Transverse colon (tissue), 4 donors: Measurements from ENCODE around the gene EFCAB12. TPM values are rescaled to one million over a fixed set of nuclear protein-coding genes. Genes with fewer than 3 reads are reported as not detected.

ENCODE experiments used
- DNase-seq: peaks from one replicate; pipeline ENCODE4 v3.0.0-alpha.2; 2019
- H3K27ac ChIP-seq, 4 donors: fragments of 200-600 bp; sonication (generic); 2 replicates each; pipeline ENCODE4 v1.5.1; 2016 to 2018; ENCODE audit warnings: inconsistent platforms in 4 of 4
- H3K27me3 ChIP-seq: fragments of 200-600 bp; sonication (generic); 2 replicates; pipeline ENCODE4 v1.5.1; 2017; ENCODE audit warnings: inconsistent platforms
- H3K36me3 ChIP-seq, 4 donors: fragments of 200-600 bp; sonication (generic); 2 replicates each; pipeline ENCODE4 v1.5.1; 2017 to 2019; ENCODE audit warnings: inconsistent platforms in 4 of 4
- H3K4me1 ChIP-seq, 4 donors: fragments of 200-600 bp; sonication (generic); 2 replicates each; pipeline ENCODE4 v1.5.1; 2017 to 2020; ENCODE audit warnings: inconsistent platforms in 4 of 4
- H3K4me3 ChIP-seq, 4 donors: fragments of 200-600 bp; sonication (generic); 1 replicate in 1 of 4; 2 replicates in 3 of 4; pipeline versions ENCODE4 v1.5.1 to v1.6.1; 2017 to 2019; ENCODE audit warnings: inconsistent platforms in 4 of 4
- H3K9me3 ChIP-seq, 2 donors: fragments of 200-600 bp; sonication (generic); 2 replicates each; pipeline ENCODE4 v1.5.1; 2017 to 2019; ENCODE audit warnings: inconsistent platforms in 2 of 2
- EP300 ChIP-seq: sonication (generic); formaldehyde crosslinking; IDR thresholded peaks from one replicate; pipeline ENCODE4 v1.6.1; 2017; ENCODE audit warnings: antibody characterized with exemption, low read depth
- POLR2A ChIP-seq: fragments of 450-650 bp; IDR thresholded peaks from one replicate; pipeline ENCODE4 v1.6.1; 2016; ENCODE audit warnings: antibody characterized with exemption, mild to moderate bottlenecking, moderate library complexity
- POLR2AphosphoS5 ChIP-seq, 3 donors: sonication (generic); formaldehyde crosslinking; IDR thresholded peaks; one replicate each; pipeline ENCODE4 v1.6.1; 2016; ENCODE audit warnings: antibody characterized with exemption in 3 of 3
- WGBS, 2 donors: methylation state at CpG; one replicate each; pipeline ENCODE4 v1.1.5; 2018; ENCODE audit warnings: low coverage in 1 of 2; 5-methylcytosine and 5-hydroxymethylcytosine counted together
- in situ Hi-C, 4 donors: fragments of 200-750 bp; cut with MboI; loops; one replicate each; pipeline versions ENCODE4 v1.15.0 to v1.15.1; 2017; ENCODE audit warnings: low sequenced_read_pairs in 3 of 4, low pct_ligation_motif_present in 1 of 4, low pct_unique_long_range_greater_than_20kb in 1 of 4
- intact Hi-C: fragments of 100-400 bp; cut with DNase I; formaldehyde crosslinking; loops from one replicate; pipeline ENCODE4 v1.15.1; 2023; ENCODE audit warnings: low total_unique reads
- total RNA-seq, 4 donors: library from RNA; depleted of rRNA; stranded (reverse); fragments of >200 nt; gene quantifications; one replicate each; pipeline ENCODE4 v1.1.0, GENCODE V29; 2016
- TF ChIP-seq, protein P1 (sequence below), 5 experiments: fragments of 200-600 bp in 3 of 5; fragments of 450-650 bp in 2 of 5; sonication (generic) in 3 of 5; IDR thresholded peaks; 1 replicate in 2 of 5; 2 replicates in 3 of 5; pipeline ENCODE4 v1.5.1; 2016 to 2017; ENCODE audit warnings: antibody characterized with exemption in 5 of 5, inconsistent platforms in 3 of 5, mild to moderate bottlenecking in 2 of 5, moderate library complexity in 1 of 5

The EFCAB12 gene
- total RNA-seq, 4 donors from 2014 or later = 0.14 to 0.32 TPM; not detected in 2

GRCh38 chr3:129442947-129443346 lies 14.5 kb upstream of the EFCAB12 start:
- TF ChIP-seq POLR2AphosphoS5 (IDR thresholded peaks at IDR 0.05) (no peak), POLR2A (no peak), EP300 (no peak)
- Histone ChIP-seq H3K27me3 (no peaks in the 10 kb centered on the region), H3K4me1 (peaks cover 15 to 36% (median 25%) of the 10 kb centered on the region in 4 donors), H3K4me3 (no peak overlapping the region), H3K9me3 (no peaks in the 10 kb centered on the region), H3K27ac (peak overlapping the region in 3 of 4 donors; percentile 92 to 96 (median 93)), H3K36me3 (no peaks in the 10 kb centered on the region)
- in situ Hi-C loops (no loop called here), intact Hi-C loops (no loop called here)
- no peak for DNase-seq

- H3K36me3 ChIP-seq = no peaks in the 10 kb centered on the region
- peaks cover 15 to 40% (median 26%) of the 10 kb centered on the region in 4 donors for H3K4me1 ChIP-seq
- no peak for TF ChIP-seq EP300
- no peak for TF ChIP-seq POLR2A
- TF ChIP-seq POLR2AphosphoS5 (IDR thresholded peaks at IDR 0.05) = no peak
- TF ChIP-seq, protein P1, sequence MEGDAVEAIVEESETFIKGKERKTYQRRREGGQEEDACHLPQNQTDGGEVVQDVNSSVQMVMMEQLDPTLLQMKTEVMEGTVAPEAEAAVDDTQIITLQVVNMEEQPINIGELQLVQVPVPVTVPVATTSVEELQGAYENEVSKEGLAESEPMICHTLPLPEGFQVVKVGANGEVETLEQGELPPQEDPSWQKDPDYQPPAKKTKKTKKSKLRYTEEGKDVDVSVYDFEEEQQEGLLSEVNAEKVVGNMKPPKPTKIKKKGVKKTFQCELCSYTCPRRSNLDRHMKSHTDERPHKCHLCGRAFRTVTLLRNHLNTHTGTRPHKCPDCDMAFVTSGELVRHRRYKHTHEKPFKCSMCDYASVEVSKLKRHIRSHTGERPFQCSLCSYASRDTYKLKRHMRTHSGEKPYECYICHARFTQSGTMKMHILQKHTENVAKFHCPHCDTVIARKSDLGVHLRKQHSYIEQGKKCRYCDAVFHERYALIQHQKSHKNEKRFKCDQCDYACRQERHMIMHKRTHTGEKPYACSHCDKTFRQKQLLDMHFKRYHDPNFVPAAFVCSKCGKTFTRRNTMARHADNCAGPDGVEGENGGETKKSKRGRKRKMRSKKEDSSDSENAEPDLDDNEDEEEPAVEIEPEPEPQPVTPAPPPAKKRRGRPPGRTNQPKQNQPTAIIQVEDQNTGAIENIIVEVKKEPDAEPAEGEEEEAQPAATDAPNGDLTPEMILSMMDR (IDR thresholded peaks at IDR 0.05) = no peak
- peak overlapping the region; percentile 91 to 96 (median 92) for H3K27ac ChIP-seq
- intact Hi-C loops = no loop called here
- no peak for DNase-seq
- in situ Hi-C loops = no loop called here
- 72 to 76% methylated on average over 2 of the region's 2 CpGs for WGBS, 2 donors
- H3K27me3 ChIP-seq = no peaks in the 10 kb centered on the region
- no peaks in the 10 kb centered on the region for H3K9me3 ChIP-seq
- H3K4me3 ChIP-seq = no peak overlapping the region
Observed at GRCh38 chr3:129442486-129442885, 14.1 kb upstream of the EFCAB12 start.

DNA sequence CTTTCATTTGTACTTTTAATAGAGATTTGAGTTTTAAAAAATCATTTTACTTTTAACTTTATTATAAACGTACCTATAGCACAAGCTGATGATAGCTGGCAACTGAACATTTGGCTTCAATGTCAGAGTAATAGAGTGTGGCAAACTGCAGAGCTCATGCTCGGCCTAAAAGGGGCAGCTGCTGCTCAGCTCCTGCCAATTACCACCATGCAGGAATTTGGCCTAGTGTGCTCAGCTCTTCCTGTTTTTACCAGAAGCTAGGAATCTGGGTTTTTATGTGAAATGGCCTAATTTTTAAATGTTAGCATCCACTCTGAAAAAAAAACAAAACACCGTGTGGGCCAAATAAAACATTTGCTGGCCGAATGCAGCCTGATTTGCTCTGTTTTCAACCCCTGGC lies 13.3 kb upstream of the EFCAB12 start:
- in situ Hi-C loops = no loop called here
- H3K36me3 ChIP-seq = peaks cover 0 to 4% (median 0%) of the 10 kb centered on the region in 4 donors
- no peak for DNase-seq
- H3K4me3 ChIP-seq = no peak overlapping the region
- H3K4me1 ChIP-seq = peaks cover 15 to 44% (median 26%) of the 10 kb centered on the region in 4 donors
- TF ChIP-seq POLR2AphosphoS5 (IDR thresholded peaks at IDR 0.05) = peak in 1 of 3 donors; percentile 5
- TF ChIP-seq, protein P1 (IDR thresholded peaks at IDR 0.05) = no peak
- no peaks in the 10 kb centered on the region for H3K9me3 ChIP-seq
- H3K27me3 ChIP-seq = no peaks in the 10 kb centered on the region
- peak overlapping the region; percentile 91 to 96 (median 92) for H3K27ac ChIP-seq
- 29 to 38% methylated on average over 4 of the region's 4 CpGs for WGBS, 2 donors
- intact Hi-C loops = no loop called here

DNA sequence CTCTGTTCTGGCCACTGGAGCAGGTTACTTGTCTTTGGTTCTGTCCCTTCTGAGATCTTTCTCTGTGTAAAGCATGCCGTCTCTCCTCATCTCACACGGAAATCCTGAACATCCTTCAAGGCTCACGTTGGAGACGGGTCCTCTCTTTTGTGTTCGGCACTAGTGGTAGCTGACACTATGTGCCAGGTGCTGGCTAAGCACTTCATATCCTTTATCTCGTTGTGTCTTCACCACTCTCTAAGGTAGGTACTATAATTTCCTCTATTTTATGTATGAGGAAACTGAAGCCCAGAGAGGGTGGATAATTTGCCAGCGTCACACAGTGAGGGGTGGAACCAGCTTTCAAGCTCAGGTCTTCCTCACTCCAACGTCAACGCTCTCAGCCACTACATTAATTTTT lies 12.8 kb upstream of the EFCAB12 start:
- peaks cover 15 to 48% (median 26%) of the 10 kb centered on the region in 4 donors for H3K4me1 ChIP-seq
- peaks cover 0 to 8% (median 0%) of the 10 kb centered on the region in 4 donors for H3K36me3 ChIP-seq
- in situ Hi-C loops = no loop called here

More for the DNA sequence above, 12.8 kb upstream of the EFCAB12 start:
- DNase-seq = no peak
- intact Hi-C loops = no loop called here
- peak overlapping the region; percentile 91 to 96 (median 92) for H3K27ac ChIP-seq
- TF ChIP-seq POLR2A (no peak), POLR2AphosphoS5 (IDR thresholded peaks at IDR 0.05) (no peak), EP300 (no peak)
- TF ChIP-seq, protein P1 (IDR thresholded peaks at IDR 0.05) = no peak
- H3K4me3 ChIP-seq = peak overlapping the region in 2 of 4 donors; percentile 60 to 98
- 38 to 50% methylated on average over 8 to 9 of the region's 9 CpGs for WGBS, 2 donors
- no peaks in the 10 kb centered on the region for H3K27me3 ChIP-seq
- no peaks in the 10 kb centered on the region for H3K9me3 ChIP-seq
